ENCODE data around the gene ZNF316. TPM values are rescaled to one million over a fixed set of nuclear protein-coding genes. Genes with fewer than 3 reads are reported as not detected.

The ZNF316 gene
- total RNA-seq, 2 experiments from 2014 or later: 46.2 to 49.7 TPM

GRCh38 chr7:6642861-6643640, 5.9 kb downstream of the ZNF316 start:
- H3K27ac ChIP-seq (ENCODE audit: low read depth in 1 of 2, low read length in 2 of 2): no peak overlapping the region
- TF ChIP-seq CTCF (IDR thresholded peaks at IDR 0.05): no peak
- peaks cover 0 to 11% of the 10 kb centered on the region in 2 experiments for H3K9me3 ChIP-seq (ENCODE audit: control insufficient read depth in 1 of 2, insufficient read depth in 1 of 2, low read length in 2 of 2)
- CTCF ChIA-PET: no interaction called here
- ATAC-seq (ENCODE audit: poor library complexity): no peak
- no peak for DNase-seq
- H3K4me1 ChIP-seq (ENCODE audit: insufficient read depth, low read length): peaks cover 23% of the 10 kb centered on the region
- Mint-ChIP-seq H3K4me3 (no peak overlapping the region), H3K9me3 (no peaks in the 10 kb centered on the region), H3K27ac (no peak overlapping the region), H3K36me3 (ENCODE audit: low read depth) (peaks cover 81% of the 10 kb centered on the region), H3K27me3 (no peaks in the 10 kb centered on the region), H3K4me1 (ENCODE audit: low read depth) (peaks cover 29% of the 10 kb centered on the region)
- no peak overlapping the region for H3K4me3 ChIP-seq (ENCODE audit: low read length)
- intact Hi-C loops (cut with DNase I, micrococcal nuclease): no loop called here
- peaks cover 55% of the 10 kb centered on the region for H3K36me3 ChIP-seq (ENCODE audit: insufficient read depth, low read length)
- POLR2A ChIA-PET: no interaction called here
- no peaks in the 10 kb centered on the region for H3K27me3 ChIP-seq (ENCODE audit: control insufficient read depth in 1 of 2, insufficient read depth in 2 of 2, low read length in 2 of 2)

GRCh38 chr7:6643915-6644625, 7.0 kb downstream of the ZNF316 start:
- Histone ChIP-seq H3K9me3 (ENCODE audit: control insufficient read depth in 1 of 2, insufficient read depth in 1 of 2, low read length in 2 of 2) (peaks cover 0 to 19% of the 10 kb centered on the region in 2 experiments), H3K36me3 (ENCODE audit: insufficient read depth, low read length) (peaks cover 61% of the 10 kb centered on the region), H3K27me3 (ENCODE audit: control insufficient read depth in 1 of 2, insufficient read depth in 2 of 2, low read length in 2 of 2) (no peaks in the 10 kb centered on the region), H3K4me3 (ENCODE audit: low read length) (no peak overlapping the region), H3K4me1 (ENCODE audit: insufficient read depth, low read length) (peaks cover 13% of the 10 kb centered on the region), H3K27ac (ENCODE audit: low read depth in 1 of 2, low read length in 2 of 2) (no peak overlapping the region)
- Mint-ChIP-seq H3K27ac (no peak overlapping the region), H3K9me3 (no peaks in the 10 kb centered on the region), H3K36me3 (ENCODE audit: low read depth) (peaks cover 83% of the 10 kb centered on the region), H3K27me3 (no peaks in the 10 kb centered on the region), H3K4me3 (no peak overlapping the region), H3K4me1 (ENCODE audit: low read depth) (peaks cover 19% of the 10 kb centered on the region)
- intact Hi-C loops (cut with DNase I, micrococcal nuclease): no loop called here
- no peak for TF ChIP-seq CTCF (IDR thresholded peaks at IDR 0.05)
- CTCF ChIA-PET: no interaction called here
- ATAC-seq (ENCODE audit: poor library complexity) (no peak), DNase-seq (no peak)
- POLR2A ChIA-PET: no interaction called here

- Mint-ChIP-seq H3K4me1 (ENCODE audit: low read depth) (peaks cover 13% of the 10 kb centered on the region), H3K36me3 (ENCODE audit: low read depth) (peaks cover 82% of the 10 kb centered on the region), H3K27me3 (no peaks in the 10 kb centered on the region), H3K9me3 (no peaks in the 10 kb centered on the region), H3K4me3 (no peak overlapping the region), H3K27ac (no peak overlapping the region)
- no peak for DNase-seq
- peaks cover 67% of the 10 kb centered on the region for H3K36me3 ChIP-seq (ENCODE audit: insufficient read depth, low read length)
- H3K27me3 ChIP-seq (ENCODE audit: control insufficient read depth in 1 of 2, insufficient read depth in 2 of 2, low read length in 2 of 2): no peaks in the 10 kb centered on the region
- no peak for TF ChIP-seq CTCF (IDR thresholded peaks at IDR 0.05)
- POLR2A ChIA-PET: no interaction called here
- H3K4me3 ChIP-seq (ENCODE audit: low read length): no peak overlapping the region
- intact Hi-C loops (cut with DNase I, micrococcal nuclease): no loop called here
- peaks cover 7% of the 10 kb centered on the region for H3K4me1 ChIP-seq (ENCODE audit: insufficient read depth, low read length)
- peaks cover 0 to 26% of the 10 kb centered on the region in 2 experiments for H3K9me3 ChIP-seq (ENCODE audit: control insufficient read depth in 1 of 2, insufficient read depth in 1 of 2, low read length in 2 of 2)
- no peak for ATAC-seq (ENCODE audit: poor library complexity)
- no peak overlapping the region for H3K27ac ChIP-seq (ENCODE audit: low read depth in 1 of 2, low read length in 2 of 2)
- CTCF ChIA-PET: no interaction called here
Observed at GRCh38 chr7:6644728-6645127, 7.6 kb downstream of the ZNF316 start.

Measured in CD4-positive, alpha-beta T cell (primary cell).